Measurements from ENCODE around the gene ZC4H2.

DNA sequence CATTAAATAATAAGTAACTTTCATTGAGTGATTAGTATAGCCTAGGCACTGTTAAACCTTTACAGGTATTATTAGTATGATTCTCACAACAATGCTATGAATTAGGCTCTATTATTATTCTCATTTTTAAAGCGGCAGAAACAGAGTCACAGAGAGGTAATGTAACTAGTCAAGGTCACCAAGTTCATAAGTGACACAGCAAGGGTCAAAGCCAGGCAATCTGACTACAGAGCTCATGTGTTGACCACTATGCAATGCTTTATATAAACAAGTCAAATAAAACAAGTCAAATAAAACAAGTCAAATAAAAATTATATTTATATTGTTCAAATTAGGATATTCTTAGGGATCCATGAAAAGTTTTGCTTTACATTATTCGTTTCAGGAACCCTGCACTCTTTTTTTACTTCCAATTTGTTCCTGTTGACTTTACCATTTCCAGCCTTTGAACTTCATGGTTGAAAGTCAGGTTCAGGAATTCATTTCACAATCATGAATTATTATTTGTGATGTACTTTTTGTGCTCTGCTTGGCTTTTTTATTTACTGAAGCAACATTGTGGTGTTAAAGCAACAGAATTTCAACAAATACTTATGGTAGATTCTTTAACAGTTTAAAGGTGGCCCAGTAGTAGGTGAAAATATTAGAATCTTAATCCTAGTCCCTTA lies 18.0 kb upstream of the ZC4H2 start:
- TF ChIP-seq CTCF (IDR thresholded peaks at IDR 0.05) (no peak), EP300 (IDR thresholded peaks at IDR 0.05) (no peak), POLR2A (IDR thresholded peaks at IDR 0.05) (no peak)
